ENCODE measurements around the gene ZNF639. TPM values are rescaled to one million over a fixed set of nuclear protein-coding genes. Genes with fewer than 3 reads are reported as not detected.

Gene ZNF639
- total and polyA plus RNA-seq, 9 of the 15 experiments (the other 6 are each of a cell fraction or from before 2014, with no cell fraction given) = 17.6 to 88.1 (median 53.7) TPM

- TF ChIP-seq HMGN3 (IDR thresholded peaks at IDR 0.05; ENCODE audit: borderline replicate concordance, extremely low read depth, insufficient read length, low read depth, low read length) = peak; percentile 7
- no peak for TF ChIP-seq ZNF586 (CRISPR knock-in tag; conservative IDR thresholded peaks at IDR 0.05)
- TF ChIP-seq SRSF3 (IDR thresholded peaks at IDR 0.05; ENCODE audit: insufficient read depth, low read length) = 0 out of 2 replicates have a peak, but pooled peaks have one; percentile 51
- 0 out of 2 replicates have a peak, but pooled peaks have one; percentile 46 for TF ChIP-seq RBM14 (IDR thresholded peaks at IDR 0.05; ENCODE audit: borderline replicate concordance, insufficient read depth, low read depth, low read length)
- TF ChIP-seq SAP30 (IDR thresholded peaks at IDR 0.05; ENCODE audit: borderline replicate concordance, insufficient read depth, low read depth, low read length, poor library complexity, severe bottlenecking) = peak; percentile 59
- TF ChIP-seq GTF2B (IDR thresholded peaks at IDR 0.05; ENCODE audit: extremely low read depth, insufficient read length) = no peak
- TF ChIP-seq PHTF2 (CRISPR knock-in tag; IDR thresholded peaks at IDR 0.05) = no peak
- TF ChIP-seq TCF7L2 (IDR thresholded peaks at IDR 0.05; ENCODE audit: low read depth, low read length) = no peak
- 0 out of 2 replicates have a peak, but pooled peaks have one; percentile 7 for TF ChIP-seq TEAD4 (IDR thresholded peaks at IDR 0.05; ENCODE audit: low read length)
- TF ChIP-seq TEAD4 (CRISPR knock-in tag; IDR thresholded peaks at IDR 0.05; ENCODE audit: borderline replicate concordance) = no peak
- TF ChIP-seq HOXB6 (CRISPR knock-in tag; IDR thresholded peaks at IDR 0.05; ENCODE audit: borderline replicate concordance) = no peak
- TF ChIP-seq SMARCE1 (IDR thresholded peaks at IDR 0.05) = no peak
- TF ChIP-seq, protein P1, sequence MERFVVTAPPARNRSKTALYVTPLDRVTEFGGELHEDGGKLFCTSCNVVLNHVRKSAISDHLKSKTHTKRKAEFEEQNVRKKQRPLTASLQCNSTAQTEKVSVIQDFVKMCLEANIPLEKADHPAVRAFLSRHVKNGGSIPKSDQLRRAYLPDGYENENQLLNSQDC (CRISPR knock-in tag; IDR thresholded peaks at IDR 0.05) = no peak
- no peak for TF ChIP-seq FOXA1 (IDR thresholded peaks at IDR 0.05; ENCODE audit: borderline replicate concordance)
- no peak for TF ChIP-seq MTA2 (IDR thresholded peaks at IDR 0.05; ENCODE audit: low read depth)
- peak; percentile 19; the same call in 1 of the 2 replicates for TF ChIP-seq ZBTB1 (CRISPR knock-in tag; IDR thresholded peaks at IDR 0.05; ENCODE audit: borderline replicate concordance, low read depth)
- 0 out of 2 replicates have a peak, but pooled peaks have one; percentile 42 for TF ChIP-seq CEBPG (CRISPR knock-in tag; IDR thresholded peaks at IDR 0.05)
- TF ChIP-seq CEBPG (tag; conservative IDR thresholded peaks at IDR 0.05 in 1 of 2, IDR thresholded peaks at IDR 0.05 in 1 of 2) = no peak
- no peak for TF ChIP-seq ZNF316 (IDR thresholded peaks at IDR 0.05)
- peak; percentile 22; the same call in 1 of the 2 replicates for TF ChIP-seq SUPT5H (IDR thresholded peaks at IDR 0.05)
- TF ChIP-seq POLR2B (IDR thresholded peaks at IDR 0.05; ENCODE audit: low read depth, partially characterized antibody) = peak; percentile 23
- TF ChIP-seq ZBTB33 (CRISPR knock-in tag; IDR thresholded peaks at IDR 0.05) = no peak
- TF ChIP-seq ZNF77 (CRISPR knock-in tag; IDR thresholded peaks at IDR 0.05) = no peak
- 0 out of 2 replicates have a peak, but pooled peaks have one; percentile 4 for TF ChIP-seq CTBP1 (IDR thresholded peaks at IDR 0.05; ENCODE audit: borderline replicate concordance)
- no peak; the same call in 1 of the 2 replicates for TF ChIP-seq NFIC (IDR thresholded peaks at IDR 0.05)
- TF ChIP-seq FOSL1 (tag; conservative IDR thresholded peaks at IDR 0.05) = peak; percentile 31; the same call in 1 of the 2 replicates
Observed at GRCh38 chr3:179323197-179324110, 623 bp downstream of the ZNF639 start (continued).

All from K562 (cell line).